CD4-positive, alpha-beta T cell treated with Interleukin-6 at 100 ng/mL for 8 hours (primary cell): ENCODE measurements around the gene MAU2.
"Not testable (repeated sequence)": the region's sequence is repeated elsewhere in the genome, so short reads cannot be mapped to it uniquely, and the experiment has no call there.

Experiments used
- DNase-seq: peaks from one replicate; pipeline ENCODE4 v3.0.0-alpha.2; 2020; ENCODE audit warnings: mixed read lengths, low spot score

The MAU2 gene

DNA sequence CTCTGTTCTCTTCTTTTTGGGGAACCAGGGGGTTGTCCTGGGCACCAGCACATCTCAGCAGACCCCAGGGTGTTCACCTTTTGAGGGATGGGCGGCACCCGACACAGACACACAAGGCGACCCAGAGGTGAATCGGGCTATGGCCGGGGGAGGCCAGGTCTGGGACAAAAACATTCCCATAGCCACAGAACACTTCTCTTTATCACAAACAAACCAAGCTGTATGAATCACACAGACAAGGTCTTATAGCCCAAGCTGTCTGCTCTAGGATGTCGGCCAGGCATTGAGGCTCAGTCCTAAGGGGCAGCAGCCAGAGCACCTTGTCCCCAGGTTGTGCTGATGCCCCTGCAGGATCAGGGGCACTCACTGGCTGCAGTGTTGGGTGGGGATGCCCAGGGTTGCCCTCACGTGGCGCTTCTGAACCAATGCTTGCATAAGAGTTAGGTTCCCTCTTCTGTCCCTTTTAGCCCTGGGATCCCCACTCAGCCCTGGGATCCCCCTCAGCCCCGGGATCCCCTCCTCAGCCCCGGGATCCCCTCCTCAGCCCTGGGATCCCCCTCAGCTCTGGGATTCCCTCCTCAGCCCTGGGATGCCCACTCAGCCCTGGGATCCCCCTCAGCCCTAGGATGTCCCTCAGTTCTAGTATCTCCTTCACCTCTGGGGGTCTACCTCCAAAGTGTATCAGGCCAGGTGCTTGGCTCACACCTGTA lies 26.9 kb downstream of the MAU2 start:
- DNase-seq: no peak

DNA sequence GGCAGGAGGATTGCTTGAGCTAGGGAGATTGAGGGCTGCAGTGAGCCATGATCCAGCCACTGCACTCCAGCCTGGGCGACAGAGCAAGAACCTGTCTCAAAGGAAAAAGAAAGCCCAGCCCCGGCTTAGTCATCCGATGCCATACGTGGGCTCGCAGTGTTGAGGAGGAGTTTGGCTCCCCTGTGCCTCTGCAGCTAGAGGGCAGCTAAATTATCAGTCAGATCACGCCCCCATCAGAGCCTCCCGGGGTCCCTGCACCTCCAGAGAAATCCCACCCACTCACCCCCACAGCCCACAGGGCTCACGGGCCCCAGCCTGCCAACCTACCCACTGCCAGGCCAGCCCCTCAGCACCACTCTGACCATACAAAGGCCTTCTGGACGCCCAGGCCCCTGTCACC lies 27.6 kb downstream of the MAU2 start:
- DNase-seq: no peak

DNA sequence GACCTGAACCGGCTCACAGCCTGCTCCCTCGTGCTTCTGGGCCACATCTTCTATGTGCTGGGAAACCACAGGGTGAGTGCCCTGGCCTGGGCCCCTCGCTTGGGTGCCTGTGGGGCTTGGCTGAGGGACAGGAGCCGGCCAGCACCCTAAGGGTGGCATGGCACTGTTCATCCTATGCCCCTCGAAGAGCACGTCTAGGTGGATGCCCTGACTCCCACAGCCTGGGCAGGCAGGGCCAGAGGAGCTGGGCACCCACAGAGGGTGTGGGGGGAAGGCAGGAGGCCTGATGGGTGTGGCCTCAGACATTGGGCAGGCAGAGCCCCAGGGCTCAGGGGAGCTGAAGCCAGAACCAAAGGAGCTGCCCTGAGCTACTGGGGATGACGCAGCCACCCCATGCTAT lies 28.7 kb downstream of the MAU2 start:
- no peak for DNase-seq

DNA sequence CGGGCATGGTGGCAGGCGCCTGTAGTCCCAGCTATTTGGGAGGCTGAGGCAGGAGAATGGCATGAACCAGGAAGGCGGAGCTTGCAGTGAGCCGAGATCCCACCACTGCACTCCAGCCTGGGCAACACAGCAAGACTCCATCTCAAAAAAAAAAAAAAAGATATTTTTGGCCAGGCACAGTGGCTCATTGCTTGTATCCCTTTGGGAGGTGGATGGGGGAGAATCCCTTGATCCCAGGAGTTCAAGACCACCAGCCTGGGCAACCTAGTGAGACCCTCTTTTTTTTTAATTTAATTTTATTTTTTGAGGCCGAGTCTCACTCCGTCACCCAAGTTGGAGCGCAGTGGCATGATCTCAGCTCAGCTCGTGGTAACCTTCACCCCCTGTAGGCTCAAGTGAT lies 30.1 kb downstream of the MAU2 start:
- DNase-seq: not testable (repeated sequence)

DNA sequence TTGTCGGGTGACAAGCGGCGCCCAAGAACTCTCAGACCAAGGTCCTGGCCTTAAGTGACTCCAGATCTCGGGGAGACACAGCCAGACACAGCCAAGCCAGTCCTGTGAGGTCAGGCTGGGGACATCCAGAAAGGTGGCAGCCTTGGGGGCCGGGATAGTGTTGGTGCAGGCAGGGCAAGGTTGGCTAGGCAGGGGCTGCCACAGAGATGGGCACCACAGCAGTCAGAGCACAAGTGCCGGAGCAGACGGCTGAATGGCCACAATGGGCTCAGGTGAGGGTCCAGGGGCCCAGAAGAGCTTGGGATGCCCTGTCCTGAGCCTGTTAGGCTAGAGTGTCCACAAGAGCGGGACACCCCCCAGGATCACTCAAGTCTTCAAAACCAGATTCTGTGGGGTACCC lies 32.2 kb downstream of the MAU2 start:
- no peak for DNase-seq

DNA sequence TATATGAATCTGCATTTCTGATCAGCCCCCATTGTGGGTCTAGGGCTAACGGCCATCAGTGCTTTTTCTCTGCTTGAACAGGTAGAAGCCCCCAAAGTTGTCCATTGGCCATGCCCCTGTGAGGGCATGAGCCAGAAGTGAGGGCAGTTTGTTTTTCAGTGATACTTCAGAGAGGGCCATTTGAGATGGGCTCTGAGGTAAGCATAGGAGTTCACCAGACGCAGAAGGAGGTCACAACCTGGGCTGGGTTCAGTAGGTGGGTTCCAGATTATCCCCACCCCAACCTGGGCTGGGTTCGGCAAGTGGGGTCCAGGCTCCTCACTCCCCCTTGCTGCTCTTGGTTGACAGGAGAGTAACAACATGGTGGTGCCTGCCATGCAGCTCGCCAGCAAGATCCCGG lies 33.4 kb downstream of the MAU2 start:
- no peak for DNase-seq

DNA sequence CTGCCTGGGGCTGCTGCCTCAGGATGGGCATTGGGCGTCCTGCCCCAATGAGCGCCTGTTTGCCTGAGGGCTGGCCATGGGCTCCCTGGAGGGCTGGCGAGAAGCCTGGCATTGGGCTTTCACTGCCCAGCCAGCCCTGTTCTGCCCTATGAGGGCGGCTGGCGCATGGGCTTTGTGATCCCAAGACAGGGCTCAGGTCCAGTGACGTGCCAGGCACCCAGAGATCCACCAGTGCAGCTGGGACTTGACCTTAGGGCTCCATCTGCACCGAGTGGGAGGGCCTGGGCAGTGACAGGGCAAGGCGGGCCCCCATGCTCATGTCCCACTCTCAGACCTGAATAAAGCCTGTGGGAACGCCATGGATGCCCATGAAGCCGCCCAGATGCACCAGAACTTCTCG lies 34.3 kb downstream of the MAU2 start:
- DNase-seq: no peak

DNA sequence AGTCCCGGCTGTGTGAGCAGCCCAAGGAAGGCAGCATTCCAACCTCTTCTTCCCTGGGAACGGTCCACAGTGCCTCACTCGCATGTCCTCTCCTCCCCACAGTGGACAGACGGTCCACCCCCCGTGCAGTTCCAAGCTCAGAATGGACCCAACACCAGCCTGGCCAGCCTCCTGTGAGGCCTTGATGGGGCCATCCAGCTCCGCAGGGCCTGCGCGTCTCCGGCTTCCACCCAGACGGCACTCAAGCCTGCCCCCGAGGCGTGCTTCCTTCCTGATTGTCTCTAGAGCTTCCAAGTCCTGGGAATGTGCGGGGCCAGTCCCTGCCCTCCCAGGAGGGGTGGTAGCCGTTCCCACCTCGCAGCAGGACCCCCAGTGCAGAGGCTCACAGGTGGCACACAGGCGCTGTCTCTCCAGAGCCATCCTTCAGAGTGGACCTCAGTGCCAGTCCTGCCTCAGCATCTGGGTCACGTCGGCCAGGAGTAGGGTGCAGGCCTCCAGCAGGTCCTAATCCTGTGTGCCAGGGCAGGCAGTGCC lies 35.0 kb downstream of the MAU2 start:
- DNase-seq: no peak

DNA sequence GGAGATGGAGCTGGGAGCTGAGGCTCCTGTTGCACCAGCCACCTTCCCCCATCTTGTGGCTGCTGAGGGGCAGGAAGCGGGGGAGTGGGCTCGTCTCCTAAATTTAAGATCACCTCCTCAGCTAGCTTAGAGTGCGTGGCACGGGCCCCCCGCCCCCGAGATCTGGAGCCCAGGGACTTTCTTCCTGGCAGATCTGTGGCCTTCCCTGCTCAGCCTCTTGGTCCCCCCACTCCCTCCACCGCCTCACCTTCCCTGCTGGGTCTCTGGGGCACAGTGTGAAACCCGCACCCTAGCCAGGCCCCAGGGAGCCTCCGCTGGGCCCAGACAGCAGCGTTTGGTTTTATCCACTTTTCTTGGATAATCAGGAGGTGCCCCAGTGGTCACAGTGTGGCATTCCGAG lies 35.9 kb downstream of the MAU2 start:
- DNase-seq: no peak

DNA sequence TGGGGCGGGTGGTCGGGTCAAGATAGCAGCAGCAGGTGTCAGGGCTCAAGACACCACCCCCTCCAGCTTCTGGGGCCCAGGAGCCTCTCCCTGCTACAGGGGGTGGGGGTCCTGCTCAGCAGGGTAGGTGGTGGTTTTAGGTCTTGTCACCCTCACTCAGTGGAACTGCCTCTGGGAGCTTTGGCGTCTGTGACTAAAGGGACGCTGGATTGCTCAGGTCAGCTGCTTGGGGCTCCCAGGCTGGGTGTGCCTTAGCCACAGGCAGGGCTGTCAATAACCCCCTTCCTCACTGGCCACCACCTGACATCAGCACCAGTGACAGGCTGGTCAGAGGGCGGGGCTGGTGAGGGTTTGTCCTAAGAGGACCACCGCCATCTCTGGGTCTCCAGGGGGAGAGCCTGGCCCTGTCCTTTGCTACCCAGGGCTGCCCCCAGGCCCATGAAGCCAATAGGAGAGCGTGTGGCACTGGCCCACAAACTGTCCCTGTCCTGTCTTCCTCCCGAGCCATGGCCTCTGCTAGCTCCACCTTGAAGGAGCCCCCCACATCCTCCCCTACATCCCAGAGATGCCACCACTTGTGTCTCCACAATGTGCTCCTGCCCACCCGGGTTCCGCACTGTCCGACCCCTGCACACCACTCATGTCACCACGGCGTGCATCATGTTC lies 36.4 kb downstream of the MAU2 start:
- DNase-seq: no peak

DNA sequence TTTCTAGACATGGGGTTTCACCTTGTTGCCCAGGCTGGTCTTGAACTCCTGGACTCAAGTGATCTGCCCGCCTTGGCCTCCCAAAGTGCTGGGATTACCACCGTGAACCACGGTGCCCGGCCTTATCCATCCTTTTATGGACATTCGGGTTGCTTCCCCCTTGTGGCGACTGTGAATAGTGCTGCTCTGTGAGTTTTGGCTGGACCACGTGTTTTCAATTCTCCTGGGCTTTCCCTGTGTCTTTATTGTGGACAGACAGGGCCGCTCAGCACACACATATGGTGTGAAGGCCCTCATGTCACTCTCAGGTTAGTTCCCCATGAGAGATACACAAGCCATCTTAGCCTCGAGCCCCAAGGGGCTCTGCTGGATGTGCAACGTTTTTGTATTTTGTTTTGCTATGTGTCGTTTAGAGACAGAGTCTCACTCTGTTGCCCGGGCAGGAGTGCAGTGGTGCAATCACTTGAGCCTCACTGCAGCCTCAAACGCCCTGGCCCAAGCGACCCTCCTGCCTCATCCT lies 40.5 kb downstream of the MAU2 start:
- DNase-seq: peak; percentile 52

DNA sequence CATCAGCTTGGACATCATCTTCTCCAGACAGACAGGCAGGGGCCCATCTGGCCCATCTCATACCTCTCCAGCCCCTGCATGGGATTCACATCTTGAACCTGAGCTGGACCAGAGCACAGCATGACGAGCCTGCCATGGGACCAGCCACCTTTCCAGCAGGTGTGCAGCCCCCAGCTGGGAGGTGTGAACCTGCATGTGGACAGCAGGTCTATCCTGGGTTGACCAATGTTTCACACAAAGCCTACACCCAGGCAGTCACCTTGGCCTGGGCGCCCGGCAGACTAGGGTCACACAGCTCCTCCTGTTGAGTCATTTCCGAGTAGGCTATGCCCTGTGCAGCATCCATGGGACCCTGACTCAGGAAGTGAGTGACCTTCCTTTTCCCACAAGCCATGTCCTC lies 41.4 kb downstream of the MAU2 start:
- no peak for DNase-seq

DNA sequence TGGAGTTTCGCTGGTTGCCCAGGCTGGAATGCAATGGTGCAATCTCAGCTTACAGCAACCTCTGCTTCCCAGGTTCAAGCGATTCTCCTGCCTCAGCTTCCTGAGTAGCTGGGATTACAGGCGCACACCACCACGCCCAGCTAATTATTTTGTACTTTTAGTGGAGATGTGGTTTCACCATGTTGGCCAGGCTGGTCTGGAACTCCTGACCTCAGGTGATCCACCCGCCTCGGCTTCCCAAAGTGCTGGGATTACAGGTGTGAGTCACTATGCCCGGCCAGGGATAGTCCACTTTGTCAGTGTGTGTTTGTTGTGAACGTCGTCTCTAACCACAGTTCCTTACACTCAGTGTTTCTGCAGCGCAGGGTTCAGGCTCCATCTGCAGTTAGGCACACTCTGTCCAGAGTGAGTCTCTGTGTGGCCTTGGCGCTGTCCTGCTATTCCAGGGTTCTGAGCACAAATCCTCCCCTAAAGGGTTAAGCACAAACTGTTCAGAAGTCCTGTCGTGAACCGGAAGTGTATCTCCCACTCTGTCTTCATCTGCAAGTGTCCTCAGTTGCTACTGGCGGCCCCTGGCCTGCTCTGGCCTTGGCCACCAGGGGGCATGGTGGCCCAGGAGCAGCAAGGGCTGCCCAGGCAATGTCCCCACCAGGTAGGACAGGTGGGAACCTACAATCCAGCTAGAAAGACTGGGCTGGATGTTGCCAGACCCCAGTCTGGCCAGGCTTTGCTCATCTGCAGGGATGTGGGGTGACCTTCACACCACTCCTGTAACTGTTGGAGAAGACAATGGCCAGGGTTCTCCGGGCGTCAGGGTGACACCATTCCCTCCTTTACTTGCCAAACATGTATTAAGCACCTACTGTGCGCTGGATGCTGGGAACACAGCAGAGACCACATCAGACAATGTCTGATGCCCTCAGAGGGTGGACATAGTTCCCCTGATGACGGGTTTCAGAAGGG lies 46.1 kb downstream of the MAU2 start:
- peak; percentile 71 for DNase-seq

DNA sequence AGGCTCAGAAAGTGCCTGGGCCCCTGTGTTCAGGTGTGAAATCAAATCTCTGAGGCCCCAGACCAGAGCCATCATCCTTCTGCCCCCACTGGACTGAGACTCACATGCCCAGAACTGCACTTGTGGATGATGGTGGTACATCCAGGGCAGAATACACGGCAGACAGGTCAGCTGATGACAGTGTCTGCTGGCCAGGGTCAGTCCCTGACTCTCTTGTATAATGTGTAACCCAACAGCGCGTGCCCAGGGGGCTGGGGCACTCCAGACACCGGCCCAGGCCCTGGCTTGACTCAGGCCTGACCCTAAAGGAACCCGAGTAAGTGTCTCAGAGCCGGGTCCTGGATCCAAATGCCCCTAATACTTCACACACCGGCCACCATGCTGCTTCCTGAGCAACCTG lies 47.5 kb downstream of the MAU2 start:
- no peak for DNase-seq

DNA sequence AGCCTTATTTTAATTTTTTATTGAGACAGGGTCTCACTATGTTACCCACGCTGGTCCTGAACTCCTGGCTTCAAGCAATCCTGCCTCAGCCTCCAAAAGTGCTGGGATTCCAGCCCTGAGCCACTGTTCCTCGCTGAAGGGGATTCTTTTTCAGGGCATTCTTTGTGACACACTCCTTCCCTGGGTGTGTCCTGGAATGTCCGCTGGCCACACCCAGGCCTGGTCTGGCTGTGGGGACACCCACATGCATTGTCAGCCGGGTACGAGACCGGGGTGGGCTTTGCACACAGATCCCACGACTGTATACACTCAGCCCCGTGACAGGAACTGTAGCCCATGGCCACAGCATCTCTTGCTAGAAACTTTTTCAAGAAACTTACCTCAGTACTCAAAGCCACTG lies 50.4 kb downstream of the MAU2 start:
- no peak for DNase-seq

DNA sequence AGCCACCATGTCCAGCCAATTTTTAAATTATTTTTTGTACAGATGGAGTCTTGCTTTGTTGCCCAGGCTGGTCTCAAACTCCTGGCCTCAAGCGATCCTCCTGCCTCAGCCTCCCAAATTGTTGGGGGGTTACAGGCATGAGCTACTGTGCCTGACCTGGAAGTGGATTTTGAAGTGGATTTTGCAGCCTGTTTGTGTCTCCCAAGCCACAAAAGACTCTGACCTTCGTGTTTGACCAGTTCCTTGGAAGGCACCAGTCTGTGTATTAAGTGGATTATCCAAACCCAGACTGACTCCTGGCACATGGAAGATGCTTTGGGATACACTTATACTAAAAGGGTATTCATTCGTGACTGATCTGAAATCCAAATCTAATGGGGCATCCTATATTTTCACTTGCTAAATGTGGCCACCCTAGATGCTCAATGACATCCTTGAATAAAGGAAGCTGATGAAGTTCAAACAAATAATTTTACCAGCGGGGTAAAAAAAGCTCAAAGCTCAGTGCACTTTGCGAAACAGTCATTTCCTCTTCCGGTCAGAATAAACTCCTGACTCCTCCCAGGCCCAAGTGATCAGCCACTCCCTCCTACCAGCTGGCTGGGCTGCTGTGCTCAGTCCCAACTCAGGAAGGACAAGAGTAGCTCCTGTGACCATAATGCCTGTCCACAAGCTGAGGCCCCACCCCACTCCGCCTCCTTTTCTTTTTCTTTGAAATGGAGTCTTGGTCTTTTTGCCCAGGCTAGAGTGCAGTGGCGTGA lies 52.2 kb downstream of the MAU2 start:
- DNase-seq: peak; percentile 64

DNA sequence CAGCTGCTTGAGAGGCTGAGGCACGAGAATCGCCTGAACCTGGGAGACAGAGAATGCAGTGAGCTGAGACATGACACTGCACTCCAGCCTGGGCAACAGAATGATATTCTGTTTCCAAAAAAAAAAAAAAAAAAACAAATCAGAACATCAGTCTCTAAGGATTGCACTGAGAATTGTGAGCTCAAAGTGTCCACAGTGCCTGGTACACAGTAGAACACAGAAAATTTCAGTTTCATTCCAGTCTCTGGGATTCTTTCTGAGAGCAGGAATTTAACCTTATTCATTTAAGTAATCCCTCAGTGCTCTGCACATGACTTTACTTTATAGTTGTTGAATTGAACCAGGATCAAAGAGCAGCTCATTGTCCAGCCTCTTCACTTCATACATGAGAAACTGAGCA lies 58.9 kb downstream of the MAU2 start:
- no peak for DNase-seq

DNA sequence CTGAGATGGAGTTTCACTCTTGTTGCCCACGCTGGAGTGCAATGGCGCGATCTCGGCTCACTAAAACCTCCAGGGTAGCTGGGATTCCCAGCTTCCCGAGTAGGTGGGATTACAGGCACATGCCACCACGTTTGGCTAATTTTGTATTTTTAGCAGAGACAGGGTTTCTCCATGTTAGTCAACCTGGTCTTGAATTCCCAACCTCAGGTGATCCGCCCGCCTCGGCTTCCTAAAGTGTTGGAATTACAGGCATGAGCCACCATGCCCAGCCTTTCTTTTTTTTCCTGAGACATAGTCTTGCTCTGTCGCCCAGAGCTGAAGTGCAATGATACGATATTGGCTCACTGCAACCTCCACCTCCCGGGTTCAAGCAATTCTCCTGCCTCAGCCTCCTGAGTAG lies 59.7 kb downstream of the MAU2 start:
- not testable (repeated sequence) for DNase-seq

DNA sequence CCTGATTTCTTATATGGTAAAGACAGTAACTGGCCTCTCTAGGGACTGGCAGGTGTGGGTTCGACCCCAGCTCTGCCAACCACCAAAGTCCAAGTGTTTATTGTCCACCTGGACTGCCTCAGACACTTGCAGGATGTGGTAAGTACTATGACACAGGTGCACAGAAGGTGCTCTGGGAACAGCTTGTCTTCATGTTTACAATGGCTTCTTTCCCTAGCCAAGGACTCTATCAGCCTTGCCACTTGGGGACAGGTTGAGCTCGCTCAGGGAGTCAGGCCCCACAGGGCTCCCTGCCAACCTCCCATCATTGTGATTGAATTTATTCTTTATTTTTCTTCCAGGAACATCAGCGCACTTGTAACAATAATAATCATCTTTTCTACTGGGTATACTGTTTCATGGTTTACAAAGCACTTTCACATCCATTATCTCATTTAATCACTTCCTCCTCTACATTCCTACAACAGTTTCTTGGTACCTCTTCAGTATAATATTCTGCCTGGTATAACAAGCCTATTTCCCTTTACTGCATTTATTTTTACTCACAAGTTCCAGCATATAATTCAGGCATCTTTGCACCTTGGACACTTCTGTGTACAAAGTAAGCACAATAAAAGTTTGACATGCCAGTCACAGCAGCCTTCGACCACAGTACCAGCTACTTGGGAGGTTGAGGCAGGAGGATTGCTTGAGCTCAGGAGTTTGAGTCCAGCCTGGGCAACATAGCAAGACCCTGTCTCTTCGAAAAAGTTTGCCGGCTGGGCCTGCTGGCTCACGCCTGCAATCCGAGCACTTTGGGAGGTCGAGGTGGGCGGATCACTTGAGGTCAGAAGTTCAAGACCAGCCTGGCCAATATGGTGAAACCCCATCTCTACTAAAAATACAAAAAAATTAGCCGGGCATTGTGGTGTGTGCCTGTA lies 60.6 kb downstream of the MAU2 start:
- no peak for DNase-seq

DNA sequence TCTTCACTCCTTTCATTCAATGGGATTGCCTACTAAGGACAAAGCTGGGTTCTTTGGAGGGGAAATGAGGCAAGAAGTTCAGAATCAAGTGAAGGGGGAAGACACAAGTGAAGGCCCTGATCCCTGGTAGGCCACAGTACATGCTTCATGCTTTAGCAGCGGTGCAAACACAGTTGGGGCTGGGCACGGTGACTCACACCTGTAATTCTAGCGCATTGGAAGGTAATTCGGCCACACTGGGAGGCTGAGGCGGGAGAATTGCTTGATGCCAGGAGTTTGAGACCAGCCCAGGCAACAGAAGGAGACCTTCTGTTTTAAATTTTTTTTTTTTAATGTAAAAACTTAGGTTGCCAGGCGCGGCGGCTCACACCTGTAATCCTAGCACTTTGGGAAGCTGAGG lies 61.5 kb downstream of the MAU2 start:
- DNase-seq: no peak

DNA sequence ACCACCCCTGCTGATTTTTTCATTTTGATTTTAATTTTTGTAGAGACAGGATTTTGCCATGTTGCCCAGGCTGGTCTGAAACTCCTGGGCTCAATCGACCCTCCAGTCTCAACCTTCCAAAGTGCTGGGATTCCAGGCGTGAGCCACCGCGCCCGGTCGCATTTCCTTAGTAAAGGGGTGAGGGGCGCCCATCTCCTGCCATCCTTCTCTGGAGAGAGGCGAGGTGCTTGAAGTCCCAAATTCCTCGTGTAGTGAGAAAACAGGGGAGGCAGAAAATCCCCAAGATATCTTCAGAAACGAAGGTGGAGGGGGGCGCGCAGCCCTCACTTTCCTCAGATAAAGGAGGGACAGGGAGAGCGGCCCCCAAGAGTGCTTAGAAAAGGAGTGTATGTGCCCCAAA lies 63.9 kb downstream of the MAU2 start:
- no peak for DNase-seq
